Mesothelial cell of epicardium (in vitro differentiated cells): ENCODE measurements around the gene ALPL. TPM values are rescaled to one million over a fixed set of nuclear protein-coding genes. Genes with fewer than 3 reads are reported as not detected.

Experiments used
- DNase-seq, 2 experiments: peaks; one replicate each; pipeline ENCODE4 v3.0.0; 2021; ENCODE audit warnings: low spot score in 2 of 2; ENCODE audit not compliant: unreplicated experiment in 2 of 2
- H3K27ac Mint-ChIP-seq: 2 replicates; pipeline ENCODE4 v1.8.0; 2021; ENCODE audit warnings: mixed read lengths
- H3K27me3 Mint-ChIP-seq: 2 replicates; pipeline ENCODE4 v1.8.0; 2021; ENCODE audit warnings: low read depth, mixed read lengths
- H3K36me3 Mint-ChIP-seq: 2 replicates; pipeline ENCODE4 v1.8.0; 2021; ENCODE audit warnings: mixed read lengths
- H3K4me1 Mint-ChIP-seq: 2 replicates; pipeline ENCODE4 v1.8.0; 2021; ENCODE audit warnings: mixed read lengths
- H3K4me3 Mint-ChIP-seq: 2 replicates; pipeline ENCODE4 v1.8.0; 2021; ENCODE audit warnings: mild to moderate bottlenecking, moderate library complexity, mixed read lengths
- H3K9me3 Mint-ChIP-seq: 2 replicates; pipeline ENCODE4 v1.8.0; 2021; ENCODE audit warnings: mixed read lengths
- CTCF ChIP-seq: fragments of 200-600 bp; sonication (generic); IDR thresholded peaks from one replicate; pipeline ENCODE4 v1.5.0; 2021; ENCODE audit warnings: antibody characterized with exemption; ENCODE audit not compliant: unreplicated experiment
- total RNA-seq: library from RNA; stranded (reverse); gene quantifications from 3 replicates; pipeline ENCODE4 v1.2.1, GENCODE V29; 2021

The ALPL gene
- total RNA-seq, 1 donor from 2014 or later: 0.89 TPM

- no peak overlapping the region for H3K4me3 Mint-ChIP-seq
- TF ChIP-seq CTCF: no peak
- H3K27me3 Mint-ChIP-seq: no peaks in the 10 kb centered on the region
- no peak overlapping the region for H3K27ac Mint-ChIP-seq
- H3K36me3 Mint-ChIP-seq: no peaks in the 10 kb centered on the region
- peaks cover 9% of the 10 kb centered on the region for H3K4me1 Mint-ChIP-seq
- no peaks in the 10 kb centered on the region for H3K9me3 Mint-ChIP-seq
- DNase-seq: no peak
These were observed 59.7 kb downstream of the ALPL start for GRCh38 chr1:21568809-21569385.

GRCh38 chr1:21569820-21570527 is 60.8 kb downstream of the ALPL start:
- Mint-ChIP-seq H3K4me1 (peaks cover 9% of the 10 kb centered on the region), H3K27me3 (no peaks in the 10 kb centered on the region), H3K27ac (no peak overlapping the region), H3K9me3 (no peaks in the 10 kb centered on the region), H3K36me3 (no peaks in the 10 kb centered on the region), H3K4me3 (no peak overlapping the region)
- DNase-seq: no peak
- no peak for TF ChIP-seq CTCF

DNA sequence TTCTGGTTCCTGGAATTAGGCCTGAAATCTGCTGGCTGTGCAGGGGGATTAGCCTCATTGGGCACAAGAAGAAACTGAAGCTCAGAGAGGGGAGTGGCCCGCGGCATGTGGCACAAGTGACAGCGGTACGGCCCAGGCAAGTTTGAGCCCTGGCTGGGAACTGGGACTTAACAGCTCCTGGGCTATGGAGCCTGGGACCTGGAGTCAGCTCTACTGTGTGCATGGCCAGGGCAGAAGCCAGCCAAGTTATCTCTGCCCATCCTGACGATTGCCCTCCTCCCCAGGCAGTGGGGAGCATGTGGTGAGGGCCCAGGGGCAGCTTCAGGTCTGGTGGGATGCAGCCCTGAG is 61.3 kb downstream of the ALPL start:
- H3K4me3 Mint-ChIP-seq: no peak overlapping the region

GRCh38 chr1:21570885-21571284 is 61.7 kb downstream of the ALPL start:
- Mint-ChIP-seq H3K36me3 (no peaks in the 10 kb centered on the region), H3K27me3 (no peaks in the 10 kb centered on the region), H3K4me1 (peaks cover 7% of the 10 kb centered on the region), H3K9me3 (no peaks in the 10 kb centered on the region), H3K27ac (no peak overlapping the region), H3K4me3 (no peak overlapping the region)
- no peak for DNase-seq
- TF ChIP-seq CTCF: no peak

More for the DNA sequence above, 61.3 kb downstream of the ALPL start:
- TF ChIP-seq CTCF: no peak
- peaks cover 9% of the 10 kb centered on the region for H3K4me1 Mint-ChIP-seq
- H3K27me3 Mint-ChIP-seq: no peaks in the 10 kb centered on the region
- DNase-seq: no peak
- no peaks in the 10 kb centered on the region for H3K36me3 Mint-ChIP-seq
- H3K27ac Mint-ChIP-seq: no peak overlapping the region
- no peaks in the 10 kb centered on the region for H3K9me3 Mint-ChIP-seq

- no peak for TF ChIP-seq CTCF
- DNase-seq: no peak
- Mint-ChIP-seq H3K9me3 (no peaks in the 10 kb centered on the region), H3K27me3 (no peaks in the 10 kb centered on the region), H3K27ac (no peak overlapping the region), H3K4me1 (peaks cover 7% of the 10 kb centered on the region), H3K4me3 (no peak overlapping the region), H3K36me3 (no peaks in the 10 kb centered on the region)
These were observed 63.0 kb downstream of the ALPL start for GRCh38 chr1:21572221-21572620.
